GM21723 (cell line): ENCODE measurements around the gene GPR63.

Experiments used
- ATAC-seq: cut with Tn5 transposase; IDR thresholded peaks from one replicate; pipeline ENCODE4 v1.9.1; 2021; ENCODE audit warnings: mild to moderate bottlenecking, moderate library complexity; ENCODE audit not compliant: unreplicated experiment

The GPR63 gene

GRCh38 chr6:96823743-96824142 is 13.5 kb downstream of the GPR63 start:
- no peak for ATAC-seq

GRCh38 chr6:96821034-96821433 is 16.2 kb downstream of the GPR63 start:
- ATAC-seq: no peak

- no peak for ATAC-seq
These were observed 20.9 kb downstream of the GPR63 start for GRCh38 chr6:96816301-96816817.

- ATAC-seq: no peak
These were observed 22.7 kb downstream of the GPR63 start for GRCh38 chr6:96814625-96815024.

- no peak for ATAC-seq
These were observed 25.1 kb downstream of the GPR63 start for GRCh38 chr6:96812077-96812703.

DNA sequence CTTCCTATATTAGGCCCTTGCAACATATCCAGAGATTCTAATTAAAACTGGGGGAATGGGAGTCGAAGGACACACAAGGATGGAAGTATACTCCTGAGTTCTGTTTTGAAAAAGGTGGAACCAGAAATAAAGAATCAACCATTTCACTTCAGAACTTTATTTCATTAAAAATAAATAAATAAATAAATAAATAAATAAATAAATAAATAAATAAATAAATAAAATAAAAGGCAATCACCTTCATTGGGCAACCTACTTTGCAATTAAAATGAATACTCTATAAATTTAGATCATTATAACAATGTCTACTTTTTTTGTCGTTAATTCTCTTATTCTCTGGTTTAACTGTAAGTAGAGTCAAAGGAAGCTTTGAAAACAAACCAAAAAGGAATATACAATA is 25.6 kb downstream of the GPR63 start:
- no peak for ATAC-seq

- ATAC-seq: no peak
These were observed 26.1 kb downstream of the GPR63 start for GRCh38 chr6:96811136-96811535.

GRCh38 chr6:96809119-96809518 is 28.2 kb downstream of the GPR63 start:
- no peak for ATAC-seq

- no peak for ATAC-seq
These were observed 34.2 kb downstream of the GPR63 start for GRCh38 chr6:96803106-96803481.

- ATAC-seq: peak; percentile 97
These were observed 41.8 kb downstream of the GPR63 start for GRCh38 chr6:96795481-96795880.

DNA sequence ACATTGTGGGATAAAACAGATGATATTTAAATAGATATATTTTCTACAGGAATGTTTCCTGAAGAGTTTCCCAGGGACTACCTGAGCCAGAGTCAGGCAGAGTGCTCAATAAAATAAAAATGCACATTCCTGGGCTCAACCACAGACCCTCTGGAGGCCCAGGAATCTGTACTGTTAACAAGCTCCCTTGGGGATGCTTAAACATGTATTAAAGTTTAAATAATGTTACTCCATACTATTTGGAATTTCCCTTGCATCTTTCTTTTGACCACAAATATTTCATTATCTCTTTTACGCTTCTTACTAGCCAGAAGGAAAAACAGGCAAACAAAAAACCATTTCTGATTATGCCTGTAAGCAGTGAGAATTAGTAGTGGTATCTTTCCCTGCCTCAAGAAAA is 42.3 kb downstream of the GPR63 start:
- no peak for ATAC-seq

DNA sequence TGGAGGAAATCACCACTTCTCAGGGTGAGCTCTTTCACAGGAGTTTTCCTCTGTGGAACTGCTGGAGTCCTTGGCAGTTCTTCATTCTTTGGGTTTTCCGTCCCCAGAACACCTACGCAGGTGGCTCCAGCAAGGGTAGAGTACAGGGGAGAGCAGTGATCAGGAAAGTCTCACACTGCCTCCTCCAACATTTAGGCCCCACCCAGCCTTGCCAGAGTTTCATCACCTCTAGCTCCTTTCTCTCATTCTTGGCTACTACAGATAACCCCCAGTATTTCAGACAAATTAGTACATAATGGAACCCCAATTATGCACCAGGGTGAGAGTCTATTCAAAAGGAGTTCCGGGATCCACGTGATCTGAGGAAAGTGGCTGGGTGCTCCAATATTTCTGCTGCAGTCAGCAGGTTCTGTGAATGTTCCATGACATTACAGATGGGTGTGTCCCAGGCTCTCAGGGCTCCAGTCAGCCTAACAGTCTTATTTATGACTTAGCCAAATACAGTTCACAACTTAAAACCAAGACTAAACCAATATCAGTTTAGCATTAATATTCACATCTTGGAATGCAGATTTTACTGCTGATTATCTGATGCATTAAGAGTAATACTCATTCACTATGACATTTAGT is 44.6 kb downstream of the GPR63 start:
- no peak for ATAC-seq

DNA sequence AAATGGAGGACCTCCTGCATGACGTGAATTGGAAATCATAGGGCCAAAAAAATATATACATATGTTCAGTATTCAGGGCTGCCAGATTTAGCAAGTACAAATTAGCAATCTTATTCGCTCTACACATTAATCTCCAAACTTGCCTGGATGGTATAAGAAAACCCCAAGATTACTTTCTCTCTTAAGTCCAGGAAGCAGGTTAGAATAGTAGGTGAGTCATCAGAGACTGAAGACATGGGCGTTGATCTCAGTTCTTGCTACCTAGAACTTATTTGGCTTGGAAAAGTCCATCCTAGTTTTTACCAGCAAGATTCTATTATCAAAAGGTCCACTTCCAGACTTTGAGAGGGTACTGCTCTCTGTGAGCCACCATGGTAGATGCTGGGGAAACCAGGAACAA is 47.4 kb downstream of the GPR63 start:
- no peak for ATAC-seq

- no peak for ATAC-seq
These were observed 49.3 kb downstream of the GPR63 start for GRCh38 chr6:96787846-96788580.

DNA sequence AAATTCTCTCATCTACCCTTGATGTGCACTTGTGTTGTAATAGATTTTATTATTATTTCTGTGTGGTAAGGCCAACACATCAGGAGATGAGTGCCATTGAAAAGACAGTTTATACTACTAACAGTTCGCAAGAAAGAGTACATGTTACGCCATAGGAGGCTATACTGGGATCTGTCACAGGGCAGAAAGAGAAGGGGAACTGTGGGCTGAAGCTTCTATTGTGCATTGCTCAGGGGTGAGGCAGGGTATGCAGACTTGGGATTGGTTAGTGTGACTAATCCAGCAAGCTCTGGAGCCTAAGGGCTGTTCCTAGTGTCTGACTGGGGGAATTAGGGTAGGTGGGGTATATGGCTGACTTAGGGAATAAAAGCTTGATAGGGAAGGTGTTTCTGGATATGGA is 50.9 kb downstream of the GPR63 start:
- no peak for ATAC-seq

DNA sequence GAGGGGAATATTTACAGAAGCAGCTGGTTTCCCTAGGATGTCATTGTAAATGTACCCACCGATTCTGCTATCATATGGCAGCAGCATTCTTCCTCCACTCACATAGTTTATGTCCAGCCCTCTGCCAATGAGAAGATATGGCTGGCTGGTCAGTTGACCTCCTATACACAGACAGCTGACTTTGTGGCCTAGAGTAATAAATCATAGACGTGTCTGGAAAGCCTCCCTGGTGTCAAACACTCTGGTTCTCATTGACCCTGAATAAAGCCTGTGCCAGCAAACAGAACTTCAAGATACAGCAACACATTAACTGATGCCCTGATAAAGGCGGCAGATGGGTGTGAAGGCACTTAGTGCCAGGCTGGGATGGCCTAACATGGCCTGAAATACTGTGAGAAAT is 52.6 kb downstream of the GPR63 start:
- no peak for ATAC-seq

GRCh38 chr6:96783307-96783706 is 54.0 kb downstream of the GPR63 start:
- ATAC-seq: no peak

- no peak for ATAC-seq
These were observed 55.7 kb downstream of the GPR63 start for GRCh38 chr6:96781557-96781956.

- no peak for ATAC-seq
These were observed 60.2 kb downstream of the GPR63 start for GRCh38 chr6:96777113-96777512.

GRCh38 chr6:96775727-96776400 is 61.4 kb downstream of the GPR63 start:
- no peak for ATAC-seq

- no peak for ATAC-seq
These were observed 70.5 kb downstream of the GPR63 start for GRCh38 chr6:96766769-96767168.

DNA sequence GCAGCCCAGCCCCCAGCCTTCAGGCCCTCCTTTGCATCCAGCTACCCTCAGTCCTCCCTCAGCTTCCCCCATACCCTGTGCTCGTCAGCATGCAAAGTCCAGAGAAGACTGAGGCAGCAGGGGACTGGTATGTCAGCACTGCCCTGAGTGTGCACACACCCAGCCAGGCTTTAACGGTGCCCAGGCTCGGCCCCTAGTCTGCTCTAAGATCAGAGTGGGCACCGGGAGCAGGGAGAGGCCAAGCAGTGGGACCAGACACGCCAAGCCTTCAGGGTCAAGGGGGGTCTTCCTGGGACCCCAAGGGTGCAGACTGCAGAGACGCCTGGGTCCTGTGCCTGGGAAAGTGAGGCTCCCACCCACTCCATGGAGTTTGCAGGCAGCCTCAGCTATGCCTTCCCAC is 74.7 kb downstream of the GPR63 start:
- no peak for ATAC-seq
